Measurements from ENCODE around the gene MEGF10. TPM values are rescaled to one million over a fixed set of nuclear protein-coding genes. Genes with fewer than 3 reads are reported as not detected.

Gene MEGF10
- total RNA-seq, 4 donors from 2014 or later, result 0.50 to 2.9 (median 0.95) TPM

DNA sequence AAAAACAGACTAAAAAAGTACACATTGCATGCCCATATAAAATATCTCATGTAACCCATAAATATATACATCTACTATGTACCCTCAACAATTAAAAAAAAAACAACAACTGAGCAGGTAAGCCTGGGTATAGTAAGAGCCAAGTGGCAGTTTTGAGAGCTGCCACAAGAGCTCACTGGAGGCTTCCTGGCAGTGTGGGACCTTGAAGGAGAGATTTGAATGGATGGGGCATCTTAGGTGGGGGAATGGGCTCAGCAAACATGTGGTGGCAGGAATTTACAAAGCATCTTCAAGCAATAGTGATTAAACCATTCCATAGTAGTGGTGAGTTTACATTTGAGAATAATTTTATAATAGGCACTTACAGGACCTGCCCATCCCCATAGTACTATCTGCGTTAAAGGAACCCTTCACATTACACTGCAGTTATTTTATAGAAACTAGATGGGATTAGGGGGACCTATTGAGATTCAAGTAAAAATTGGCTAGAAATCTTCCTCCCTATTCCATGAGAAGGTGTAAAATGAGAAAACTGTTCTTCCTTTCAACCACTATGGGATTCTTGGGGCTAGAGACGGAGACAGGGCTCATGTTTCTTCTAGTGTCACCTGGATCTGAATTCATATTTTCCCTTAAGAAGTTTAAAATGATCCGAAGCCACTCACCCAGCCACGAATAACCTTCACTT is 6.9 kb downstream of the MEGF10 start:
- WGBS, result 89% methylated on average over 4 of the region's 4 CpGs
- DNase-seq (ENCODE audit: extremely low spot score), result no peak
- H3K4me3 ChIP-seq, result no peak overlapping the region
- no peaks in the 10 kb centered on the region for H3K4me1 ChIP-seq
- H3K27me3 ChIP-seq, result peaks cover 0 to 8% (median under 1%) of the 10 kb centered on the region in 4 donors
- TF ChIP-seq POLR2AphosphoS5 (IDR thresholded peaks at IDR 0.05) (no peak), EP300 (IDR thresholded peaks at IDR 0.05) (no peak), CTCF (IDR thresholded peaks at IDR 0.05) (no peak)
- H3K9me3 ChIP-seq, result no peaks in the 10 kb centered on the region
- no peak overlapping the region for H3K27ac ChIP-seq (replicated peaks in 1 of 4)
- no peaks in the 10 kb centered on the region for H3K36me3 ChIP-seq
- intact Hi-C loops (cut with DNase I), result loop anchor here (10.0 kb wide), 2 partner anchors 147 to 197 kb away; no protein-coding TSS in a partner anchor

GRCh38 chr5:127298036-127298429 is 7.4 kb downstream of the MEGF10 start:
- intact Hi-C loops (cut with DNase I), result loop anchor here (10.0 kb wide), 2 partner anchors 147 to 197 kb away; no protein-coding TSS in a partner anchor
- 87% methylated on average over 4 of the region's 4 CpGs for WGBS
- Histone ChIP-seq H3K27me3 (peaks cover 0 to 6% (median 0%) of the 10 kb centered on the region in 4 donors), H3K27ac (replicated peaks in 1 of 4) (no peak overlapping the region), H3K4me3 (no peak overlapping the region), H3K4me1 (no peaks in the 10 kb centered on the region), H3K9me3 (no peaks in the 10 kb centered on the region), H3K36me3 (no peaks in the 10 kb centered on the region)
- TF ChIP-seq EP300 (IDR thresholded peaks at IDR 0.05) (no peak), POLR2A (IDR thresholded peaks at IDR 0.05; ENCODE audit: low read depth) (no peak), POLR2AphosphoS5 (IDR thresholded peaks at IDR 0.05) (no peak), CTCF (IDR thresholded peaks at IDR 0.05) (no peak)
- DNase-seq (ENCODE audit: extremely low spot score), result no peak

DNA sequence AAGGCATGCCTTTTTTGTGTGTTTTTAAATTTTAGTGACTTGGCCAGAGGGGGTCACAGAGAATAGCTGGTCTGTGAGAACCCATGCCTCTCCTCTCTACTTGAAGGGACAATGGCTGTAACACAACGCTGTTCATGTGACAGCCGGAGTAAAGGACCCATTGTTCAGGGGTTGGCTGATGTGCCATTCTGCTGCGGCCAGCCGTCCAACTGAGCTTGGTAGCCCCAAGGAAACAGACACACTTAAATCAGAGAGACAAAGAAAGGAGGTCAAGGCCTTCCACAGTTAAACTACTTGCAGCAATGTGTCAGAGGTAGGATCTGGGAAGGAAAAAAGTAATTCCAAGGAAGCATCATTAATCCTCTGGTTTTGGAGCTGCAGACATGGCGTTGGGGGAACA is 8.1 kb downstream of the MEGF10 start:
- H3K27ac ChIP-seq (replicated peaks in 1 of 4), result no peak overlapping the region
- H3K4me1 ChIP-seq, result no peaks in the 10 kb centered on the region
- intact Hi-C loops (cut with DNase I), result loop anchor here (10.0 kb wide), 2 partner anchors 146 to 196 kb away; no protein-coding TSS in a partner anchor
- no peaks in the 10 kb centered on the region for H3K9me3 ChIP-seq
- H3K4me3 ChIP-seq, result no peak overlapping the region
- TF ChIP-seq EP300 (IDR thresholded peaks at IDR 0.05), result no peak
- no peak for TF ChIP-seq POLR2A (IDR thresholded peaks at IDR 0.05; ENCODE audit: low read depth)
- TF ChIP-seq CTCF (IDR thresholded peaks at IDR 0.05), result no peak
- no peak for TF ChIP-seq POLR2AphosphoS5 (IDR thresholded peaks at IDR 0.05)
- peaks cover 0 to 2% (median 0%) of the 10 kb centered on the region in 4 donors for H3K27me3 ChIP-seq
- 96% methylated on average over 5 of the region's 5 CpGs for WGBS
- H3K36me3 ChIP-seq, result no peaks in the 10 kb centered on the region
- DNase-seq (ENCODE audit: extremely low spot score), result no peak

DNA sequence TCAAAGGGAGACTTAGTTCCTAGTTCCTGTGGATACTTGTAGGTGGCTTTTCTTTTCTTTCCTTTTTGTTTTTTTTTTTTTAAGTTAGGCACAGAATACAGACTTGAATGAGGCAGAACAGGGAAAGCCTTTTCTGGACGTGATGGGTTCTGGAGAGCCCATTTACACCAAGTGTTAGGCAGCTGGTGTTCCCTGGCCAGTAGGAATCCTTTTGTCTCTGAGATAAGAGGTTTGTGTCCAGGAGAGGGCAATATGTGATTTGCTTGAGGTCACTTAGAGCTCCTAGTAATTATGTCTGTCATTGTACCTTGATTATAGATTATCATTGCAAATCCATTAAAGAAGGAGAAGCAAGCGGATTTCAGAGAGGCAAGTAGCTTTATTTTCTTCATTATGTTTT is 9.1 kb downstream of the MEGF10 start:
- Histone ChIP-seq H3K27ac (replicated peaks in 1 of 4) (no peak overlapping the region), H3K4me3 (no peak overlapping the region), H3K36me3 (no peaks in the 10 kb centered on the region), H3K9me3 (no peaks in the 10 kb centered on the region), H3K27me3 (no peaks in the 10 kb centered on the region), H3K4me1 (no peaks in the 10 kb centered on the region)
- DNase-seq (ENCODE audit: extremely low spot score), result no peak
- TF ChIP-seq EP300 (IDR thresholded peaks at IDR 0.05) (no peak), CTCF (IDR thresholded peaks at IDR 0.05) (no peak), POLR2A (IDR thresholded peaks at IDR 0.05; ENCODE audit: low read depth) (no peak), POLR2AphosphoS5 (IDR thresholded peaks at IDR 0.05) (no peak)
- intact Hi-C loops (cut with DNase I), result loop anchor here (10.0 kb wide), 2 partner anchors 145 to 195 kb away; no protein-coding TSS in a partner anchor
- WGBS, result 67% methylated on average over 2 of the region's 2 CpGs

Data from esophagus muscularis mucosa (tissue), 4 donors.